Medulla oblongata (tissue), 1 donor: ENCODE data around the gene ZNF438.

Experiments used
- DNase-seq: peaks from one replicate; pipeline ENCODE4 v3.0.0-alpha.2; 2015; ENCODE audit errors: extremely low spot score

ZNF438 gene

GRCh38 chr10:30826679-30827078, 205.0 kb downstream of the ZNF438 start:
- no peak for DNase-seq

- no peak for DNase-seq
Measured at GRCh38 chr10:30825495-30825894, 206.2 kb downstream of the ZNF438 start.

GRCh38 chr10:30825022-30825421, 206.6 kb downstream of the ZNF438 start:
- no peak for DNase-seq

GRCh38 chr10:30823651-30824050, 208.0 kb downstream of the ZNF438 start:
- DNase-seq: no peak

GRCh38 chr10:30822693-30823465, 208.8 kb downstream of the ZNF438 start:
- no peak for DNase-seq

- no peak for DNase-seq
Measured at GRCh38 chr10:30821994-30822692, 209.5 kb downstream of the ZNF438 start.

- no peak for DNase-seq
Measured at GRCh38 chr10:30821261-30821993, 210.2 kb downstream of the ZNF438 start.

GRCh38 chr10:30820261-30820991, 211.2 kb downstream of the ZNF438 start:
- DNase-seq: no peak

GRCh38 chr10:30819341-30820181, 212.1 kb downstream of the ZNF438 start:
- no peak for DNase-seq

- DNase-seq: no peak
Measured at GRCh38 chr10:30818854-30819253, 212.8 kb downstream of the ZNF438 start.

GRCh38 chr10:30818010-30818660, 213.5 kb downstream of the ZNF438 start:
- no peak for DNase-seq

- no peak for DNase-seq
Measured at GRCh38 chr10:30817541-30817940, 214.1 kb downstream of the ZNF438 start.

GRCh38 chr10:30816820-30817171, 214.9 kb downstream of the ZNF438 start:
- DNase-seq: no peak

GRCh38 chr10:30816159-30816819, 215.4 kb downstream of the ZNF438 start:
- no peak for DNase-seq

- DNase-seq: no peak
Measured at GRCh38 chr10:30813872-30814481, 217.7 kb downstream of the ZNF438 start.

GRCh38 chr10:30812018-30812851, 219.4 kb downstream of the ZNF438 start:
- peak; percentile 30 for DNase-seq

- DNase-seq: no peak
Measured at GRCh38 chr10:30811276-30812017, 220.2 kb downstream of the ZNF438 start.

- DNase-seq: no peak
Measured at GRCh38 chr10:30810416-30810815, 221.2 kb downstream of the ZNF438 start.
